Kidney epithelial cell (primary cell): ENCODE data around the gene ARID5B. TPM values are rescaled to one million over a fixed set of nuclear protein-coding genes. Genes with fewer than 3 reads are reported as not detected.
A peak's percentile ranks its signal among the peaks of the same experiment; 100 is the strongest.

ENCODE experiments used
- DNase-seq: peaks from one replicate; pipeline ENCODE4 v3.0.0-alpha.2; 2010; ENCODE audit warnings: low read depth
- H3K27me3 ChIP-seq: 2 replicates; pipeline ENCODE4 v1.6.0; 2011; ENCODE audit warnings: low read length; ENCODE audit not compliant: control insufficient read depth, insufficient read depth
- H3K36me3 ChIP-seq: 2 replicates; pipeline ENCODE4 v1.5.1; 2011; ENCODE audit warnings: low read length; ENCODE audit not compliant: control insufficient read depth, insufficient read depth
- H3K4me3 ChIP-seq: 2 replicates; pipeline ENCODE4 v1.5.1; 2011; ENCODE audit warnings: low read depth, mild to moderate bottlenecking, control low read depth, low read length
- total RNA-seq: library from RNA; depleted of rRNA; stranded (reverse); fragments of >200 nt; gene quantifications from 2 replicates; pipeline ENCODE4 v1.2.3, GENCODE V29; 2015
- TF ChIP-seq, protein P1 (sequence below): IDR thresholded peaks from 2 replicates; pipeline ENCODE4 v1.5.1; 2011; ENCODE audit warnings: mild to moderate bottlenecking, moderate library complexity, low read length, control low read depth, inconsistent platforms; ENCODE audit not compliant: insufficient read depth, poor library complexity, severe bottlenecking

The ARID5B gene
- total RNA-seq, 1 donor from 2014 or later = 11.6 TPM

DNA sequence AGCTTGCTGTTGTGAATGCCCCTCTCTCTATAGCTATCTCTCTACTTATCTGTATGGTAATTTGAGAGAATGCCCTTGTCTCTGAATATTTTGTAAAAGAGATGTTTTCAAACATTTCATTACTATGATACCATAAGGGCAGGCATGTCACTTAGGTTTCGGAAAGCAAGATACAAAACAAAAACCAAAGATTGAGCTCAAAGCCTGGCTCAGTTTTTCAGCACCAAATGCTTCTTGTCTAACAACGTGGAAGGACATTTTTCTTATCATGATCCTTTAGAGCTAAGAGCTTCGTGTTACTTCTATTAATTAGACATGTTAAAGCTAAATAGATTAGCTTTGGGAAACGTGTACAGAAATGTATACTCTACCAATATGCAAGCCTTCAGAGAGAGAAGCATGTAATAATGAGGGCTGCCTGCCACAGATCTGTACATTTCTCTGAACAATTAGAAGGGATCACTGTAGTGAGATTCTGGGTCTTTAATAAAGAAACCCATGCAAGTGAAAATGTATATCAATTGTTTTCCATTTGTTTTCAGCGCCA is 148.9 kb downstream of the ARID5B start:
- TF ChIP-seq, protein P1, sequence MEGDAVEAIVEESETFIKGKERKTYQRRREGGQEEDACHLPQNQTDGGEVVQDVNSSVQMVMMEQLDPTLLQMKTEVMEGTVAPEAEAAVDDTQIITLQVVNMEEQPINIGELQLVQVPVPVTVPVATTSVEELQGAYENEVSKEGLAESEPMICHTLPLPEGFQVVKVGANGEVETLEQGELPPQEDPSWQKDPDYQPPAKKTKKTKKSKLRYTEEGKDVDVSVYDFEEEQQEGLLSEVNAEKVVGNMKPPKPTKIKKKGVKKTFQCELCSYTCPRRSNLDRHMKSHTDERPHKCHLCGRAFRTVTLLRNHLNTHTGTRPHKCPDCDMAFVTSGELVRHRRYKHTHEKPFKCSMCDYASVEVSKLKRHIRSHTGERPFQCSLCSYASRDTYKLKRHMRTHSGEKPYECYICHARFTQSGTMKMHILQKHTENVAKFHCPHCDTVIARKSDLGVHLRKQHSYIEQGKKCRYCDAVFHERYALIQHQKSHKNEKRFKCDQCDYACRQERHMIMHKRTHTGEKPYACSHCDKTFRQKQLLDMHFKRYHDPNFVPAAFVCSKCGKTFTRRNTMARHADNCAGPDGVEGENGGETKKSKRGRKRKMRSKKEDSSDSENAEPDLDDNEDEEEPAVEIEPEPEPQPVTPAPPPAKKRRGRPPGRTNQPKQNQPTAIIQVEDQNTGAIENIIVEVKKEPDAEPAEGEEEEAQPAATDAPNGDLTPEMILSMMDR = no peak
- Histone ChIP-seq H3K4me3 (peak overlapping the region; percentile 61), H3K36me3 (peaks cover 5% of the 10 kb centered on the region), H3K27me3 (no peaks in the 10 kb centered on the region)
- no peak for DNase-seq

DNA sequence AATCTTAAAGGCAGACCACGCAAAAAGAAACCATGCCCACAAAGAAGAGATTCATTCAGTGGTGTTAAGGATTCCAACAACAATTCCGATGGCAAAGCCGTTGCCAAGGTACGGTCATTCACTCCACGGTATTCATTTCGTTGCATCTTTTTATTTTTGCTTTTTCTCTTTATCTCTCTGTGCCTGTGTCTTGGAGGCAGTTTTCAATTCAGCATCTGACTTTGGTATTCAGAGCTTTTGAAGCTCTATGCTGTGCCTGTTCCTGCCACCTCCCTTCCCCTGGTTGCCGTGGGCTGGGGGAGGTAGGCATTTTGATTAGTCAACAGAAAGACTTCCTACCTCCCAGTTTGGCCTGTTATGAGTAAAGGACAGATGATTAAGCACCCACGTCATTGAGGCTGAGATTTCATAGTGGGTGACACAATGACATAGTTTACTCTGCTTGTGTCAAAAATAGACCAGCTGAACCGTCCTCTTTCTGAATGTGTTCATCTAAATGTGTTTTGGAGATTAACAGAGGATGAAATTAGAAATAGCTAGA is 149.5 kb downstream of the ARID5B start:
- TF ChIP-seq, protein P1 = no peak
- DNase-seq = peak; percentile 86
- peak overlapping the region; percentile 61 for H3K4me3 ChIP-seq
- H3K27me3 ChIP-seq = no peaks in the 10 kb centered on the region
- H3K36me3 ChIP-seq = peaks cover 5% of the 10 kb centered on the region

DNA sequence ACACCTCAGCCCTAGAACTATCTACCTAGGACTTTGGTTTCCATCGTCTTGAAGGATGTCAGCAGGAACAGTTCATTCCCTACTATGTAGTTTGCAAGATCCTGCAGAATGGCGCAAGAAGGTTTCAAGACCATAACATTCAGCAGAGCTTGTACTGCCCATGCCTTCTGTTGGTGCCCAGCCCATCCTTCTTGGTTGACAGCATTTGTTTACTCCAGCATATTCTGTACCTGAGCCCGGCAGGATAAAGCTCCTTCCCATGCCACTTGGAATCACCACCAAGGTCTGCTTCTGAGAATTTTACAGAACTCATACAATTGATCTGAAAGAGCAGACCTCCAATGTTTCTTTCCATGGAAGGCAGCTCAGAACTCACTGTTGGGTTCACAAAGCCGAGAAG is 150.8 kb downstream of the ARID5B start:
- no peak for DNase-seq
- TF ChIP-seq, protein P1 = no peak
- H3K4me3 ChIP-seq = no peak overlapping the region
- peaks cover 5% of the 10 kb centered on the region for H3K36me3 ChIP-seq
- H3K27me3 ChIP-seq = no peaks in the 10 kb centered on the region

DNA sequence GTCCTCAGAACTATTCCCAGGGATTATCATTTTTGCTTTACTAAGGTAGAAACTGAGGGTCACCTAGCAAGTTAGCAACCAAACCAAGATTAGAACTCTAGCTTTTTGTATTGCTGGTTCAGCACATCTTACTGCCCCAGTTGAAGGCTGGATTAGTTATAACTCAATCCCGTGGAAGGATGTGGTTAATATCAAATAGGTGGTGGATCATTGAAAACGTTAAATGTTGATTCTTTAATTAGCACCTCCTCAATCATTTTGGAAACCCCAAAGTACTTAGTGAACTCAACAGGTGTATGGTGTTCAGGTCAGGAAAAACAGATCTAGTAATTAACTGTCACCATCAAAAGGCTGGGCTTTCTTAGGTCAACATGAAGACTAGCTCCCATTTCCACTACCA is 152.4 kb downstream of the ARID5B start:
- TF ChIP-seq, protein P1 = no peak
- Histone ChIP-seq H3K36me3 (peaks cover 5% of the 10 kb centered on the region), H3K4me3 (no peak overlapping the region), H3K27me3 (no peaks in the 10 kb centered on the region)
- DNase-seq = no peak

DNA sequence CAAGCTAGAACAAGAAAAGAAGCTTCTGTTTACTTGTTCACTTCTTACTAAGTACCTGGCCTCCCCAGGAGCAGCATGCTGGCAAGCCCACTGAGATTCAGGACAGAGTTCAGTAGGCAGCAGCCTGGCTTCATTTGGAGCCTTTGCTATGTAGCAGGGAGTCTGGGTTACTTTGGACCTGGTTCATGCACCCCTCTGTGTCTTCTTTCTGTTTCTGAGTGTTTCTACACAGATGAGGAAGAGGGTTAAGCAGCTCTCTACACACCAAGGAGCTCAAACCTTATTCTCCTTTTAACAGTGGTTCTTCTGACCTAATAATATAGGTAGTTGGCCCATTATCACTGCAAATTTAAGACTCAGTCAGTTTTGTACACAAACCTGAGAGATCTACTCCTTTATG is 152.9 kb downstream of the ARID5B start:
- peaks cover 5% of the 10 kb centered on the region for H3K36me3 ChIP-seq
- DNase-seq = no peak
- TF ChIP-seq, protein P1 = no peak
- no peaks in the 10 kb centered on the region for H3K27me3 ChIP-seq
- no peak overlapping the region for H3K4me3 ChIP-seq

DNA sequence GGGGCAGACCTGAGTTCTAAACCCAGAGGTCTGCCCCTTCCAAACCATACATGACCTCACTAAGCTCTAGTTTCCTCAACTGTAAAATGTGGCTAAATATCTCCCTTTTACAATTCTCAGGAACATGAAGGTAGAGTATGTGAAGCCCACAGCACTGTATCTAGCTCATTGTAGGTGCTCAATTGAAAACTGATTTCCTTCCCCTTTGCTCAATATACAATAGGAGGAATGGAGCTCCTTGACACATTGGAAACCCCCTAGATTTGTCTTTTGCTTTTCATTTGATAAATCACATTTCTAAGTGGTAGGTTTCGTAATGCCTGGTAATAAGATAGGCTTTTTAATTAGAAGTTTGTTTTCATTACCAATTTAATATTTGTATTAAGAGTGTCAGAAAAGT is 153.3 kb downstream of the ARID5B start:
- Histone ChIP-seq H3K4me3 (no peak overlapping the region), H3K36me3 (peaks cover 5% of the 10 kb centered on the region), H3K27me3 (no peaks in the 10 kb centered on the region)
- TF ChIP-seq, protein P1 = no peak
- DNase-seq = no peak
